K562 (cell line): ENCODE results near the gene SLC9A1. TPM values are rescaled to one million over a fixed set of nuclear protein-coding genes. Genes with fewer than 3 reads are reported as not detected.

Source experiments
- CREB1 ChIP-seq, 2 experiments: sonication (generic) in 1 of 2; formaldehyde crosslinking in 1 of 2; IDR thresholded peaks; 2 replicates each; pipeline versions ENCODE4 v1.6.1 to v1.8.0; 2012 to 2022; ENCODE audit warnings: inconsistent platforms in 1 of 2, mild to moderate bottlenecking in 1 of 2, missing genetic modification reagents in 1 of 2, moderate library complexity in 1 of 2
- EP400 ChIP-seq: fragments of 450-650 bp; IDR thresholded peaks from 2 replicates; pipeline ENCODE4 v1.6.1; 2017; ENCODE audit warnings: antibody characterized with exemption, mild to moderate bottlenecking, moderate library complexity
- ETV6 ChIP-seq, 3 experiments: fragments of 150-350 bp in 1 of 3; sonication (generic) in 1 of 3; formaldehyde crosslinking in 1 of 3; IDR thresholded peaks; 2 replicates each; pipeline versions ENCODE4 v1.6.1 to v1.8.0; 2014 to 2022; ENCODE audit warnings: borderline replicate concordance in 2 of 3, low read depth in 2 of 3, antibody characterized with exemption in 1 of 3, low read length in 1 of 3, mild to moderate bottlenecking in 1 of 3, missing genetic modification reagents in 1 of 3
- FOXA1 ChIP-seq: fragments of 450-650 bp; IDR thresholded peaks from 2 replicates; pipeline ENCODE4 v1.6.1; 2016; ENCODE audit warnings: mild to moderate bottlenecking, borderline replicate concordance
- GATAD2B ChIP-seq: fragments of 450-650 bp; IDR thresholded peaks from 2 replicates; pipeline ENCODE4 v1.6.1; 2017; ENCODE audit warnings: mild to moderate bottlenecking, borderline replicate concordance
- HINFP ChIP-seq: fragments of 450-650 bp; conservative IDR thresholded peaks from 2 replicates; pipeline ENCODE4 v1.6.1; 2016; ENCODE audit warnings: missing genetic modification characterization, low read depth, mild to moderate bottlenecking, control low read depth, missing compliant biosample characterization
- HNRNPK ChIP-seq: fragments of 200-400 bp; formaldehyde crosslinking; IDR thresholded peaks from one replicate; pipeline ENCODE4 v1.6.1; 2018; ENCODE audit warnings: mild to moderate bottlenecking, low read depth, low read length; ENCODE audit not compliant: poor library complexity, severe bottlenecking
- IFI16 ChIP-seq: fragments of 250-450 bp; sonication (Bioruptor Pico); IDR thresholded peaks from 2 replicates; pipeline ENCODE4 v2.1.2; 2022; ENCODE audit warnings: mild to moderate bottlenecking, inconsistent platforms
- KAT2B ChIP-seq: IDR thresholded peaks from one replicate; pipeline ENCODE4 v1.6.1; 2012; ENCODE audit warnings: low read depth, mild to moderate bottlenecking, control low read depth, inconsistent platforms, low read length, moderate library complexity
- KDM1A ChIP-seq, 2 experiments: fragments of 450-650 bp; IDR thresholded peaks; 2 replicates each; pipeline ENCODE4 v1.6.1; 2016; ENCODE audit warnings: mild to moderate bottlenecking in 2 of 2
- PREB ChIP-seq: sonication (generic); formaldehyde crosslinking; IDR thresholded peaks from 2 replicates; pipeline ENCODE4 v1.8.1; 2023; ENCODE audit warnings: mild to moderate bottlenecking, missing genetic modification reagents
- PTBP1 ChIP-seq: fragments of 200-400 bp; formaldehyde crosslinking; IDR thresholded peaks from 2 replicates; pipeline ENCODE4 v1.6.1; 2017; ENCODE audit warnings: low read depth, low read length
- TCF3 ChIP-seq: sonication (generic); formaldehyde crosslinking; IDR thresholded peaks from 2 replicates; pipeline ENCODE4 v1.4.0; 2020; ENCODE audit warnings: mild to moderate bottlenecking, missing genetic modification reagents
- TEAD4 ChIP-seq, 2 experiments: sonication (generic) in 1 of 2; formaldehyde crosslinking in 1 of 2; IDR thresholded peaks; 2 replicates each; pipeline versions ENCODE4 v1.6.1 to v1.8.0; 2012 to 2022; ENCODE audit warnings: borderline replicate concordance in 1 of 2, inconsistent platforms in 1 of 2, low read length in 1 of 2, mild to moderate bottlenecking in 1 of 2, missing genetic modification reagents in 1 of 2
- ZBTB11 ChIP-seq, 3 experiments: fragments of 200-800 bp in 1 of 3; fragments of 250-450 bp in 1 of 3; fragments of 450-650 bp in 1 of 3; sonication (Bioruptor Pico) in 1 of 3; sonication (Bioruptor generic) in 1 of 3; formaldehyde crosslinking in 1 of 3; IDR thresholded peaks; 2 replicates each; pipeline versions ENCODE4 v1.6.1 to v1.8.0; 2016 to 2022; ENCODE audit warnings: mild to moderate bottlenecking in 2 of 3, missing genetic modification characterization in 2 of 3, missing compliant biosample characterization in 1 of 3, moderate library complexity in 1 of 3
- ZBTB49 ChIP-seq: sonication (generic); formaldehyde crosslinking; IDR thresholded peaks from 2 replicates; pipeline ENCODE4 v1.8.0; 2022; ENCODE audit warnings: missing genetic modification reagents, mild to moderate bottlenecking, borderline replicate concordance
- polyA plus RNA-seq, 8 experiments: library from polyadenylated mRNA; depleted of rRNA in 4 of 8; stranded (reverse) in 5 of 8; unstranded in 3 of 8; fragments of >200 nt; fragmentation: Nextera tagmentation in 2 of 8; fragmentation: Illumina TruSeq in 1 of 8; extraction: Ambion mirVana in 2 of 8; extraction: Trizol in 1 of 8; gene quantifications; 2 replicates each; pipeline versions ENCODE4 v1.2.1 to v1.2.3, GENCODE V29; 2011 to 2014; ENCODE audit warnings: inconsistent platforms in 1 of 8, missing spikeins in 1 of 8
- total RNA-seq, 7 experiments: library from RNA; depleted of rRNA in 6 of 7; stranded (reverse); fragments of >200 nt in 6 of 7; fragmentation: Illumina TruSeq in 2 of 7; extraction: Trizol in 2 of 7; gene quantifications; 2 replicates each; pipeline versions ENCODE4 v1.2.1 to v1.2.3, GENCODE V29; 2011 to 2021; ENCODE audit warnings: low replicate concordance in 1 of 7

SLC9A1 gene
- total and polyA plus RNA-seq, 9 of the 15 experiments (the other 6 are each of a cell fraction or from before 2014, with no cell fraction given) = 0.59 to 14.4 (median 2.0) TPM

GRCh38 chr1:27154991-27155781 lies at the start of gene SLC9A1 (continued):
- no peak for TF ChIP-seq FOXA1
- TF ChIP-seq TCF3 (CRISPR knock-in tag) = peak; percentile 30
- peak; percentile 86 for TF ChIP-seq CREB1 (IDR thresholded peaks at IDR 0.05)
- peak; percentile 89 for TF ChIP-seq CREB1 (CRISPR knock-in tag; IDR thresholded peaks at IDR 0.05)
- TF ChIP-seq HINFP (tag) = no peak
- peak in 1 of 3 experiments; percentile 62; a peak in 2 of 6 replicates for TF ChIP-seq ZBTB11 (CRISPR knock-in tag; IDR thresholded peaks at IDR 0.05)
- peak; percentile 96 for TF ChIP-seq GATAD2B
- TF ChIP-seq PREB (CRISPR knock-in tag) = peak; percentile 97
- TF ChIP-seq EP400 = peak; percentile 82
- peak; percentile 65 for TF ChIP-seq TEAD4 (IDR thresholded peaks at IDR 0.05; ENCODE audit: low read length)
- no peak for TF ChIP-seq TEAD4 (CRISPR knock-in tag; IDR thresholded peaks at IDR 0.05; ENCODE audit: borderline replicate concordance)
- no peak for TF ChIP-seq KAT2B
- TF ChIP-seq ETV6 (IDR thresholded peaks at IDR 0.05; ENCODE audit: borderline replicate concordance in 1 of 2, low read depth in 2 of 2, low read length in 1 of 2) = no peak; a peak in 1 of 4 replicates
- peak; percentile 86; the same call in 1 of the 2 replicates for TF ChIP-seq ETV6 (CRISPR knock-in tag; IDR thresholded peaks at IDR 0.05; ENCODE audit: borderline replicate concordance)
- TF ChIP-seq PTBP1 = peak; percentile 83
- TF ChIP-seq KDM1A (IDR thresholded peaks at IDR 0.05) = no peak
- 0 out of 2 replicates have a peak, but pooled peaks have one; percentile 85 for TF ChIP-seq ZBTB49 (CRISPR knock-in tag)
- peak; percentile 47 for TF ChIP-seq HNRNPK
- TF ChIP-seq IFI16 = no peak
